Nephron progenitor cell (in vitro differentiated cells): Measurements from ENCODE around the gene PCSK6.

Experiments used
- DNase-seq: peaks from one replicate; pipeline ENCODE4 v3.0.0; 2021
- H3K27ac Mint-ChIP-seq: 2 replicates; pipeline ENCODE4 v1.8.0; 2021; ENCODE audit warnings: mild to moderate bottlenecking, moderate library complexity, mixed read lengths
- H3K27me3 Mint-ChIP-seq: 2 replicates; pipeline ENCODE4 v1.8.0; 2021; ENCODE audit warnings: mild to moderate bottlenecking, low read depth, mixed read lengths; ENCODE audit not compliant: poor library complexity
- H3K36me3 Mint-ChIP-seq: 2 replicates; pipeline ENCODE4 v1.8.0; 2021; ENCODE audit warnings: low read depth, mixed read lengths
- H3K4me1 Mint-ChIP-seq: 2 replicates; pipeline ENCODE4 v1.8.0; 2021; ENCODE audit warnings: mixed read lengths
- H3K4me3 Mint-ChIP-seq: 2 replicates; pipeline ENCODE4 v1.8.0; 2021; ENCODE audit warnings: mild to moderate bottlenecking, moderate library complexity, mixed read lengths
- H3K9me3 Mint-ChIP-seq: 2 replicates; pipeline ENCODE4 v1.8.0; 2021; ENCODE audit warnings: mild to moderate bottlenecking, moderate library complexity, mixed read lengths
- TF ChIP-seq, protein P1 (sequence below): fragments of 200-600 bp; sonication (generic); IDR thresholded peaks from 2 replicates; pipeline ENCODE4 v1.5.0; 2021; ENCODE audit warnings: antibody characterized with exemption

Gene PCSK6

GRCh38 chr15:101439285-101439919, 50.1 kb downstream of the PCSK6 start:
- Mint-ChIP-seq H3K27ac (no peak overlapping the region), H3K4me3 (no peak overlapping the region), H3K36me3 (peaks cover 5% of the 10 kb centered on the region), H3K27me3 (peaks cover 6% of the 10 kb centered on the region), H3K4me1 (peaks cover 34% of the 10 kb centered on the region), H3K9me3 (peaks cover 6% of the 10 kb centered on the region)
- TF ChIP-seq, protein P1, sequence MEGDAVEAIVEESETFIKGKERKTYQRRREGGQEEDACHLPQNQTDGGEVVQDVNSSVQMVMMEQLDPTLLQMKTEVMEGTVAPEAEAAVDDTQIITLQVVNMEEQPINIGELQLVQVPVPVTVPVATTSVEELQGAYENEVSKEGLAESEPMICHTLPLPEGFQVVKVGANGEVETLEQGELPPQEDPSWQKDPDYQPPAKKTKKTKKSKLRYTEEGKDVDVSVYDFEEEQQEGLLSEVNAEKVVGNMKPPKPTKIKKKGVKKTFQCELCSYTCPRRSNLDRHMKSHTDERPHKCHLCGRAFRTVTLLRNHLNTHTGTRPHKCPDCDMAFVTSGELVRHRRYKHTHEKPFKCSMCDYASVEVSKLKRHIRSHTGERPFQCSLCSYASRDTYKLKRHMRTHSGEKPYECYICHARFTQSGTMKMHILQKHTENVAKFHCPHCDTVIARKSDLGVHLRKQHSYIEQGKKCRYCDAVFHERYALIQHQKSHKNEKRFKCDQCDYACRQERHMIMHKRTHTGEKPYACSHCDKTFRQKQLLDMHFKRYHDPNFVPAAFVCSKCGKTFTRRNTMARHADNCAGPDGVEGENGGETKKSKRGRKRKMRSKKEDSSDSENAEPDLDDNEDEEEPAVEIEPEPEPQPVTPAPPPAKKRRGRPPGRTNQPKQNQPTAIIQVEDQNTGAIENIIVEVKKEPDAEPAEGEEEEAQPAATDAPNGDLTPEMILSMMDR: no peak
- no peak for DNase-seq

- DNase-seq: no peak
- TF ChIP-seq, protein P1: no peak
- Mint-ChIP-seq H3K27ac (no peak overlapping the region), H3K4me3 (no peak overlapping the region), H3K4me1 (peaks cover 34% of the 10 kb centered on the region), H3K27me3 (peaks cover 6% of the 10 kb centered on the region), H3K9me3 (peaks cover 6% of the 10 kb centered on the region), H3K36me3 (peaks cover 5% of the 10 kb centered on the region)
These were observed 50.8 kb downstream of the PCSK6 start for GRCh38 chr15:101438482-101439284.

DNA sequence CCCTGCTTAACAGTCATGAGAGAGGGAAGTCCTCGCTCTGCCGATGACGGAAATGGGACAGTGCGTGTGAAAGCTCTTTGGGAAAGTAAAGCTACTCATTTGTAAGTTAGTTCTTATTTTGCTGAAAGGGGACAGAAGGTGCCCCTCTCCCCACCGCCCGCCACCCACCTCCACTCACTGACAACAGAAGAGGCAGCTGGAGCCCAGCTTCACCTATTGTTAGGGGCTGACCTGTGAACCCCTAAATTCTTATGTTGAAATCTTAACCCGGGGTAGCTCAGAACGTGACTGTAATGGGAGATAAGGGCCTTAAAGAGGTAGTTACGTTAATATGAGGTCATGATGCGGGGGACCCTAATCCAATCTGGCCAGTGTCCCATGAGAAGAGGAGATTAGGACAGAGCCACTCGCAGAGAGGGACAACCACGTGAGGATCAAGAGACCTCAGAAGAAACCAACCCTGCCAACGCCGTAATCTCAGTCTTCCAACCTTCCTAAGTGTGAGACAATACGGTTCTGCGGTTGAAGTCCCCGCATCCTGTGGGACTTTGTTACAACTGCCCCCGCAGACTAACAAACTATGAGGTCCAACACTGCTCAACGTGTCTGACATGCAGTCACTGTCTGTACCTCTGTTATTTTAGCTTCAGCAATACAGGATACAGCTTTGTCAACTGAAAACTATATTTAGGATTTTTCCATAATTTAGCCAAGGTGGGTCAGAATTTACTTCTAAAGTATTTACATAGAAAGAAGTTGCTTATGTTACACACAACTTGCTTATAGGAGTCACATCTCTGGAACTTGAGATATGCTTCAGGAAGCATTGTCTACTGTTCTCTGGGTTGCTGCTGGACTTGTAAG, 51.7 kb downstream of the PCSK6 start:
- Mint-ChIP-seq H3K9me3 (peaks cover 6% of the 10 kb centered on the region), H3K27ac (no peak overlapping the region), H3K27me3 (peaks cover 6% of the 10 kb centered on the region), H3K4me3 (no peak overlapping the region), H3K36me3 (peaks cover 5% of the 10 kb centered on the region), H3K4me1 (peaks cover 38% of the 10 kb centered on the region)
- TF ChIP-seq, protein P1: no peak
- no peak for DNase-seq

- Mint-ChIP-seq H3K4me3 (no peak overlapping the region), H3K4me1 (peaks cover 44% of the 10 kb centered on the region), H3K27ac (no peak overlapping the region), H3K36me3 (peaks cover 5% of the 10 kb centered on the region), H3K27me3 (peaks cover 3% of the 10 kb centered on the region), H3K9me3 (peaks cover 6% of the 10 kb centered on the region)
- TF ChIP-seq, protein P1: no peak
- DNase-seq: no peak
These were observed 52.3 kb downstream of the PCSK6 start for GRCh38 chr15:101437209-101437608.

DNA sequence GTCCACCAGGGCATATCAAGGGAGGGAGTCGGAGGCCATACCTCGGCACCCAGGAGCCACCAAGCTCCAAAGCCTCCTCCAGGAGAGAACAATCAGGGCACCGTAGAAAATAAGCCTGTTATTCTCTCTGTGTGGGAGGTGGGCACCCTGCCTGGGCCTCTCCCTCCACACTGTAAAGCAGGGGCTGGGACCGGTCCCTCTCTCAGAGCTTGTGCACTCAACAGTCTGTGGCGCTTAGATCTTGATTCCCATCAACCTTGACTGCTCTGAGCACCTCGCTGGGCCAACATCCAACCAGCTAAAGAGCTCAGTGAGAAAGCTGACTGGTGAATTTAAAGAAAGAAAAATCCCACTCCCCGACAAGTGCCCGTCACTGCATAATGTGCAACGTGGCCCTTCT, 53.0 kb downstream of the PCSK6 start:
- peaks cover 5% of the 10 kb centered on the region for H3K36me3 Mint-ChIP-seq
- TF ChIP-seq, protein P1: no peak
- no peak overlapping the region for H3K27ac Mint-ChIP-seq
- DNase-seq: no peak
- peaks cover 6% of the 10 kb centered on the region for H3K9me3 Mint-ChIP-seq
- H3K4me1 Mint-ChIP-seq: peaks cover 48% of the 10 kb centered on the region
- H3K4me3 Mint-ChIP-seq: no peak overlapping the region
- peaks cover 3% of the 10 kb centered on the region for H3K27me3 Mint-ChIP-seq
